ENCODE measurements around the gene SLC41A2. TPM values are rescaled to one million over a fixed set of nuclear protein-coding genes. Genes with fewer than 3 reads are reported as not detected.

SLC41A2 gene
- total and polyA plus RNA-seq, 10 donors, result 1.1 to 21.1 (median 12.1) TPM

- H3K27me3 ChIP-seq (replicated peaks in 1 of 7), result no peaks in the 10 kb centered on the region
- DNase-seq, result no peak
- intact Hi-C loops (cut with DNase I; ENCODE audit: low total_unique reads), result no loop called here
- TF ChIP-seq CTCF (IDR thresholded peaks at IDR 0.05 in 8 of 11, conservative IDR thresholded peaks at IDR 0.05 in 3 of 11) (no peak), POLR2A (IDR thresholded peaks at IDR 0.05) (no peak), POLR2AphosphoS5 (IDR thresholded peaks at IDR 0.05) (no peak)
- H3K4me1 ChIP-seq, result no peaks in the 10 kb centered on the region
- 94 to 98% (median 96%) methylated on average over 7 of the region's 7 CpGs for WGBS, 5 donors
- H3K27ac ChIP-seq, result no peak overlapping the region
- no peak overlapping the region for H3K4me3 ChIP-seq
- H3K36me3 ChIP-seq, result no peaks in the 10 kb centered on the region
- peaks cover 4 to 26% (median 18%) of the 10 kb centered on the region in 8 donors for H3K9me3 ChIP-seq
Measured at GRCh38 chr12:104925501-104925900, 32.6 kb downstream of the SLC41A2 start.

- Histone ChIP-seq H3K4me3 (no peak overlapping the region), H3K27me3 (replicated peaks in 1 of 7) (no peaks in the 10 kb centered on the region), H3K27ac (no peak overlapping the region), H3K36me3 (no peaks in the 10 kb centered on the region), H3K4me1 (no peaks in the 10 kb centered on the region), H3K9me3 (peaks cover 4 to 36% (median 19%) of the 10 kb centered on the region in 8 donors)
- DNase-seq, result no peak
- intact Hi-C loops (cut with DNase I; ENCODE audit: low total_unique reads), result no loop called here
- TF ChIP-seq POLR2AphosphoS5 (IDR thresholded peaks at IDR 0.05) (no peak), CTCF (IDR thresholded peaks at IDR 0.05 in 8 of 11, conservative IDR thresholded peaks at IDR 0.05 in 3 of 11) (no peak), POLR2A (IDR thresholded peaks at IDR 0.05) (no peak)
Measured at GRCh38 chr12:104921340-104921739, 36.8 kb downstream of the SLC41A2 start.

GRCh38 chr12:104911942-104912341 is 46.1 kb downstream of the SLC41A2 start:
- no peak overlapping the region for H3K4me3 ChIP-seq

More at GRCh38 chr12:104911942-104912341, 46.1 kb downstream of the SLC41A2 start:
- Histone ChIP-seq H3K36me3 (no peaks in the 10 kb centered on the region), H3K9me3 (no peaks in the 10 kb centered on the region), H3K27me3 (replicated peaks in 1 of 7) (no peaks in the 10 kb centered on the region), H3K27ac (no peak overlapping the region), H3K4me1 (no peaks in the 10 kb centered on the region)
- no peak for DNase-seq
- intact Hi-C loops (cut with DNase I; ENCODE audit: low total_unique reads), result no loop called here
- TF ChIP-seq POLR2AphosphoS5 (IDR thresholded peaks at IDR 0.05), result no peak
- TF ChIP-seq POLR2A (IDR thresholded peaks at IDR 0.05), result no peak
- TF ChIP-seq CTCF (IDR thresholded peaks at IDR 0.05 in 8 of 11, conservative IDR thresholded peaks at IDR 0.05 in 3 of 11), result no peak
- WGBS, 5 donors, result 92 to 95% (median 93%) methylated on average over 4 of the region's 4 CpGs

All from spleen (tissue), 11 donors.